Pancreas (tissue), 10 donors: ENCODE results near the gene DCDC1. TPM values are rescaled to one million over a fixed set of nuclear protein-coding genes. Genes with fewer than 3 reads are reported as not detected.

Experiments
- ATAC-seq, 4 donors: fragments of 200-7000 bp; cut with Tn5 transposase; one replicate each; pipeline versions ENCODE4 v1.8.0 to v1.9.1; 2020; ENCODE audit warnings: mild to moderate bottlenecking in 4 of 4, moderate library complexity in 4 of 4
- DNase-seq, 6 donors: peaks; one replicate each; pipeline ENCODE4 v3.0.0-alpha.2; 2020
- FAIRE-seq: peaks from 2 replicates; lab custom pipeline; 2012; peaks lifted over from hg19 to GRCh38; lab: Jason Lieb, UNC
- H3K27ac ChIP-seq, 4 donors: fragments of 200-600 bp; sonication (generic); 1 replicate in 3 of 4; 2 replicates in 1 of 4; pipeline versions ENCODE4 v1.5.0 to v1.8.0; 2020
- H3K27me3 ChIP-seq, 4 donors: fragments of 200-600 bp; one replicate each; pipeline ENCODE4 v1.8.0; 2021
- H3K36me3 ChIP-seq, 3 donors: fragments of 200-600 bp; sonication (generic) in 1 of 3; one replicate each; pipeline versions ENCODE4 v1.5.0 to v1.8.0; 2020 to 2021
- H3K4me1 ChIP-seq, 3 donors: fragments of 200-600 bp; one replicate each; pipeline ENCODE4 v1.8.0; 2021
- H3K4me3 ChIP-seq, 4 donors: fragments of 200-600 bp; sonication (generic) in 2 of 4; one replicate each; pipeline versions ENCODE4 v1.5.0 to v1.8.0; 2020 to 2021
- H3K9me3 ChIP-seq, 4 donors: fragments of 200-600 bp; one replicate each; pipeline ENCODE4 v1.8.0; 2021
- CTCF ChIP-seq, 4 donors: fragments of 200-600 bp; sonication (generic) in 3 of 4; IDR thresholded peaks; one replicate each; pipeline versions ENCODE4 v1.5.0 to v1.8.0; 2021; ENCODE audit warnings: antibody characterized with exemption in 4 of 4
- WGBS, 2 donors: extraction: QIAGEN DNeasy Blood & Tissue Kit; methylation state at CpG; one replicate each; pipeline ENCODE4 v1.1.7; 2013; 5-methylcytosine and 5-hydroxymethylcytosine counted together
- intact Hi-C, 3 donors: fragments of 100-400 bp; cut with DNase I; formaldehyde crosslinking; loops; one replicate each; pipeline versions ENCODE4 v1.11.1 to v1.14.2; 2022
- polyA plus RNA-seq, 2 donors: library from polyadenylated mRNA; stranded (reverse); fragments of 200-250 nt; gene quantifications; one replicate each; pipeline ENCODE4 v1.2.3, GENCODE V29; 2013
- total RNA-seq, 6 donors: library from RNA; stranded (reverse); fragmentation: NEBNext Ultra II Directional in 4 of 6; extraction: Animal tissue kit (Norgen Biotek cat#: 25700) in 4 of 6; gene quantifications; one replicate each; pipeline versions ENCODE4 v1.2.1 to v1.2.4, GENCODE V29; 2021 to 2023
- donor health status: healthy with polysubstance abuse.
- donor health status: DM: no; HTN: no; CAD: no; lungs with moderate emphysema.
- donor health status: DM: no; HTN: no; CAD: no.
- donor health status: control.
- donor health status: control.
- donor health status: Bipolar disorder and iron deficiency.
- donor health status: DM: yes; HTN: yes; CAD: no.
- donor health status: DM: no; HTN: no; CAD: no.
- donor health status: DM: no; HTN: no; CAD: no.
- donor health status: DM: yes; HTN: yes; CAD: no.

The DCDC1 gene
- total and polyA plus RNA-seq, 8 donors = 0.40 to 1.2 (median 0.68) TPM

DNA sequence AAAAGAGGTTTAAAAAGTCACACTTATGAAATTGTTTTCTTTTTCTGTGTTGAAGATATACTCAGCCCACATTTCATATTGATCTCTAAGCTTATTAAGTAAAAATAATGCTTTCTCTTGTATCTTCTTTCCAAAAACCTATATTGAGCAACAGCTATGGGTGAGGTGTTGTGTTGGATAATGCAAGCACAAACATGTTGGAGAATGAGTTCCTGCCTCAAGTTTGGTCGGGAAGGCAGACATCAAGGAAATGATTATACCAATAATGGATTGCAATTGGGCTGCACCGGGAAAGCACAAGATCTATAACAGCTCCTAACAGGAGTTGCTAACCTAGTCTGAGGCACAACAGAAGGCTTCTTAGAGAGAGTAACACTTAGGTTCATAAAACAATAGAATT is 474.5 kb downstream of the DCDC1 start:
- no peak overlapping the region for H3K4me3 ChIP-seq
- H3K27ac ChIP-seq = no peak overlapping the region
- no peak for FAIRE-seq
- ATAC-seq = no peak
- no peaks in the 10 kb centered on the region for H3K9me3 ChIP-seq
- H3K27me3 ChIP-seq = no peaks in the 10 kb centered on the region
- no peaks in the 10 kb centered on the region for H3K4me1 ChIP-seq
- no peak for TF ChIP-seq CTCF (IDR thresholded peaks at IDR 0.05)
- intact Hi-C loops = no loop called here
- WGBS, 2 donors = 77 to 79% methylated on average over 2 of the region's 2 CpGs
- no peak for DNase-seq
- no peaks in the 10 kb centered on the region for H3K36me3 ChIP-seq

DNA sequence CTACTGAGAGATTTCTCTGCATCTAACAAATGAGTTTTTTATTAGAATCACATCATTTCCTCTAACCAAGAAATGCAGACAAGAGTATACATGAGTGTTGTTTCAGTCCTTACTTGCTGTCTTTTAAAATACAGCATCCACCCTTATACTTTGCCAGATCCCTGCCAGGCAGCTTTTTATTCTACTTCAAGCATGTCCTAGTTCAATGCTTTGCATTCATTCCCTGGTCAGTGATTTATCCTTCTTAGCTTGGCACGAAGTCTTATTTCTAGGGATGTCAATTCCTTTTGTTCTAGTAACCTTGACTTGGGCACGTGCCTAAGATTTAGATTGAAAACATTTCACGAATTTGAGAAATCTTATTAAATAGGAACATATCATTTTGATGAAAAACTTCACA is 476.2 kb downstream of the DCDC1 start:
- no peak for FAIRE-seq
- WGBS, 2 donors = 44 to 50% methylated on average over 3 of the region's 3 CpGs
- TF ChIP-seq CTCF (IDR thresholded peaks at IDR 0.05) = no peak

DNA sequence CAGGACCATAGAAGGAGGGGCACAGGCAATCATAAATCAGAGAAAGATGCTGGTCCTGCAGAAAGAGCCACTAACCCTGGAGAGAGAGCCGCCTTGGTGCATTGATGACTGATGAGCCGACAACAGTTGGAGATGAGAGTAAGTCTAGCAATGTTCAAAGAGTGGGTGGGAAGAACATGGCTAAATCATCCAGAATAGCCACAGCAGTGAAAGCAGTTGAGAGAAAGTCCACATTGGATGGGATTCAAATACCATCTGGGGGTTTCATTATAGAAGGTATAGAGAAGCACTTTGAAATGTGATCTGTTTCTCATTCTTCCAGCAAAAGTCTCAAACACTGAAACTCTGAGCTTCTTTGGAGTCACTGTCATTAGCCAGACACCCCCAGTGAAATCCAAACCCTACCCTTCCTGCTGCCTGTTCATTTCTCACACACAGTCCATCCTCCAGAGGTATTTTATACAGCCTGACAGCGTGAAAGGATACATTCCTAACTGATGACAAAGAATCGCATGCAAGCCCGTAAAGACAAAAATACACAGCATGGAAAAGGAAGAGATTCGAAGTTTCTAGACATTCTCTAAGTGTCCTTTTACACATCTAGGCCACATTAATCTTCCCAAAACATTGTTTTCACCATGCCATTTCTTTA is 480.3 kb downstream of the DCDC1 start:
- WGBS, 2 donors = 83 to 85% methylated on average over 6 of the region's 6 CpGs
- H3K27me3 ChIP-seq = peaks cover 0 to 4% (median 0%) of the 10 kb centered on the region in 4 donors
- FAIRE-seq (no peak), ATAC-seq (no peak), DNase-seq (no peak)
- H3K4me1 ChIP-seq = no peaks in the 10 kb centered on the region
- intact Hi-C loops = no loop called here
- H3K36me3 ChIP-seq = no peaks in the 10 kb centered on the region
- H3K9me3 ChIP-seq = no peaks in the 10 kb centered on the region
- H3K27ac ChIP-seq = no peak overlapping the region
- H3K4me3 ChIP-seq = no peak overlapping the region
- no peak for TF ChIP-seq CTCF (IDR thresholded peaks at IDR 0.05)

More for the DNA sequence above, 476.2 kb downstream of the DCDC1 start:
- H3K4me1 ChIP-seq = no peaks in the 10 kb centered on the region
- H3K36me3 ChIP-seq = no peaks in the 10 kb centered on the region
- ATAC-seq (no peak), DNase-seq (no peak)
- no peak overlapping the region for H3K4me3 ChIP-seq
- H3K27ac ChIP-seq = no peak overlapping the region
- no peaks in the 10 kb centered on the region for H3K27me3 ChIP-seq
- intact Hi-C loops = no loop called here
- no peaks in the 10 kb centered on the region for H3K9me3 ChIP-seq

DNA sequence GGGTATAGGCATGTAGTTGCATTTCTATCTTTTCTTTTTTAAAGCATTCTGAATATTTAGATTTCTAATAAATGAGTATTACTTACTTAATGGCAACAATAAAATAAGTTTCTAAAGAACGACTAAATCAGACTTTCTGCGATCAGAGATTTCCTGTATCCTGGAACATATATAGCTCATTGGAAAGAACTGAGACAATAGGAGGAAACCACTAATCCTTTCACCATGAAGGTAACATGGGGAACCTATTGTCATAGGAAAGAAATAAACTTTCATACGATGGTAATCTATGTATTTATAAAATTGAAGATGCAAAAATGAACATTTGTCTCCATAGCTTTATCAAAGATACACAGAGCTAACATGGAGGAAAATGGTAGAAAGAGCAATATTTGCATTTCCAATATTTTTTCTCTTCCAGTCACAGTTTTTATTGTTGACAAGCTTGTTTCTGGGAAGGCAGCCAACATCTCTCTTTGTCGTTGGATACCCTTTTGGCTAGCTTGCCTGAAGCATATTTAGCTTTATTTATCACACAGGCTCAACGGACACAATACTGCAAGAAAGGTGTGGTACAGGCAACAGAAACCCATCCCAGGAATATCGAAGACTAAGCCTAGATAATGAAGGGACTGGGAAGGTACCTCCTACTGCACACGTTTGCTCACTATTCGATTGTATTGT is 490.1 kb downstream of the DCDC1 start:
- WGBS, 2 donors = 41 to 45% methylated on average over 8 of the region's 8 CpGs
- no peaks in the 10 kb centered on the region for H3K36me3 ChIP-seq
- no peaks in the 10 kb centered on the region for H3K9me3 ChIP-seq
- peaks cover 0 to 3% (median 0%) of the 10 kb centered on the region in 3 donors for H3K4me1 ChIP-seq
- no peak for TF ChIP-seq CTCF (IDR thresholded peaks at IDR 0.05)
- H3K4me3 ChIP-seq = no peak overlapping the region
- ATAC-seq (peak in 3 of 4 donors; percentile 23 to 63 (median 56)), DNase-seq (peak in 2 of 6 donors; percentile 15 to 16), FAIRE-seq (no peak)
- H3K27me3 ChIP-seq = no peaks in the 10 kb centered on the region
- H3K27ac ChIP-seq = no peak overlapping the region
- intact Hi-C loops = no loop called here

DNA sequence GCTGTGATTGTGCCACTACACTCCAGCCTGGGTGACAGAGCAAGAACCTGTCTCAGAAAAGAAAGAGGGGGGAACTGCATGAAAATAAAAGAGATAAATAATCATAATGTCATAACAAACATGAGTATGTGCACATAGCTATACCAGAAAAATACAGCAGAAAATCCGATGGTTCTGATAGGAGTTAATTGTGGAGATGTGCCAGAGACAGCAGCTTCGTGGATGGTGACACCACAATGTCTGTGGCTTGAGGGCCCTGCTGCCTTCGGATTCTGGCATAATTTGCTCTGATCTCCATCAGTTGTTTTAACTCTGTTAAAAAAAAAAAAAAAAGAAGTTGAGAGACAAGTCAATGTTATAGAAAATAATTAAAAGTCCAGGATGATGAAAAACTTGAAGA is 491.1 kb downstream of the DCDC1 start:
- Histone ChIP-seq H3K27ac (no peak overlapping the region), H3K9me3 (no peaks in the 10 kb centered on the region), H3K27me3 (no peaks in the 10 kb centered on the region), H3K4me1 (peaks cover 0 to 3% (median 0%) of the 10 kb centered on the region in 3 donors), H3K36me3 (no peaks in the 10 kb centered on the region), H3K4me3 (no peak overlapping the region)
- no peak for FAIRE-seq
- no peak for ATAC-seq
- intact Hi-C loops = no loop called here
- TF ChIP-seq CTCF (IDR thresholded peaks at IDR 0.05) = no peak
- 65 to 66% methylated on average over 3 of the region's 3 CpGs for WGBS, 2 donors
- DNase-seq = no peak
